ELR (cell line): Measurements from ENCODE around the gene GTPBP6.
"Not testable (repeated sequence)": the region's sequence is repeated elsewhere in the genome, so short reads cannot be mapped to it uniquely, and the experiment has no call there.

Experiments
- DNase-seq: peaks from one replicate; pipeline ENCODE4 v3.0.0-alpha.2; 2015; ENCODE audit warnings: low read depth

Gene GTPBP6

GRCh38 chrX:262381-262909 lies 56.2 kb downstream of the GTPBP6 start:
- no peak for DNase-seq

GRCh38 chrX:261919-262352 lies 56.7 kb downstream of the GTPBP6 start:
- no peak for DNase-seq

- DNase-seq = peak; percentile 26
Measured at GRCh38 chrX:261167-261918, 57.3 kb downstream of the GTPBP6 start.

- no peak for DNase-seq
Measured at GRCh38 chrX:259692-260355, 58.8 kb downstream of the GTPBP6 start.

- DNase-seq = no peak
Measured at GRCh38 chrX:258291-259040, 60.1 kb downstream of the GTPBP6 start.

GRCh38 chrX:257681-258289 lies 60.8 kb downstream of the GTPBP6 start:
- DNase-seq = no peak

GRCh38 chrX:257054-257453 lies 61.5 kb downstream of the GTPBP6 start:
- not testable (repeated sequence) for DNase-seq

GRCh38 chrX:255923-256331 lies 62.7 kb downstream of the GTPBP6 start:
- DNase-seq = no peak
